KMS-11 (cell line): ENCODE measurements around the gene DTD1.

ENCODE experiments used
- H2AFZ ChIP-seq: fragments of 200-600 bp; sonication (generic); 2 replicates; pipeline ENCODE4 v1.6.1; 2016; ENCODE audit warnings: antibody characterized with exemption, mixed run types, low read depth
- H3K27ac ChIP-seq: fragments of 200-600 bp; sonication (generic); 2 replicates; pipeline ENCODE4 v1.6.1; 2016; ENCODE audit warnings: mild to moderate bottlenecking, mixed run types
- H3K27me3 ChIP-seq: fragments of 200-600 bp; sonication (generic); 2 replicates; pipeline ENCODE4 v1.6.1; 2017; ENCODE audit warnings: mild to moderate bottlenecking, low read depth, mixed run types, moderate library complexity; ENCODE audit not compliant: insufficient read depth
- H3K36me3 ChIP-seq: fragments of 200-600 bp; sonication (generic); 2 replicates; pipeline ENCODE4 v1.6.1; 2017; ENCODE audit warnings: mild to moderate bottlenecking, mixed run types; ENCODE audit not compliant: insufficient read depth
- H3K4me1 ChIP-seq: fragments of 200-600 bp; sonication (generic); 2 replicates; pipeline ENCODE4 v1.6.1; 2016; ENCODE audit warnings: mild to moderate bottlenecking, low read depth, mixed run types; ENCODE audit not compliant: poor library complexity, severe bottlenecking
- H3K4me2 ChIP-seq: fragments of 200-600 bp; sonication (generic); 2 replicates; pipeline ENCODE4 v1.7.0; 2016; ENCODE audit warnings: mild to moderate bottlenecking, mixed run types
- H3K4me3 ChIP-seq: fragments of 200-600 bp; sonication (generic); IDR thresholded peaks from 2 replicates; pipeline ENCODE4 v1.6.1; 2017; ENCODE audit warnings: low read depth, low read length, mixed read lengths; ENCODE audit not compliant: insufficient read depth
- H3K79me2 ChIP-seq: fragments of 200-600 bp; sonication (generic); 2 replicates; pipeline ENCODE4 v1.6.1; 2016; ENCODE audit warnings: low read depth, mixed run types; ENCODE audit not compliant: insufficient read depth
- H3K9ac ChIP-seq: fragments of 200-600 bp; sonication (generic); 2 replicates; pipeline ENCODE4 v1.6.1; 2016; ENCODE audit warnings: mild to moderate bottlenecking, mixed run types
- H4K20me1 ChIP-seq: fragments of 200-600 bp; sonication (generic); 2 replicates; pipeline ENCODE4 v1.6.1; 2016; ENCODE audit warnings: mild to moderate bottlenecking, mixed run types; ENCODE audit not compliant: insufficient read depth
- CTCF ChIP-seq: fragments of 200-600 bp; sonication (generic); conservative IDR thresholded peaks from 2 replicates; pipeline ENCODE4 v1.6.1; 2017; ENCODE audit warnings: low read depth, mild to moderate bottlenecking, antibody characterized with exemption, low read length, moderate library complexity, mixed read lengths

The DTD1 gene

DNA sequence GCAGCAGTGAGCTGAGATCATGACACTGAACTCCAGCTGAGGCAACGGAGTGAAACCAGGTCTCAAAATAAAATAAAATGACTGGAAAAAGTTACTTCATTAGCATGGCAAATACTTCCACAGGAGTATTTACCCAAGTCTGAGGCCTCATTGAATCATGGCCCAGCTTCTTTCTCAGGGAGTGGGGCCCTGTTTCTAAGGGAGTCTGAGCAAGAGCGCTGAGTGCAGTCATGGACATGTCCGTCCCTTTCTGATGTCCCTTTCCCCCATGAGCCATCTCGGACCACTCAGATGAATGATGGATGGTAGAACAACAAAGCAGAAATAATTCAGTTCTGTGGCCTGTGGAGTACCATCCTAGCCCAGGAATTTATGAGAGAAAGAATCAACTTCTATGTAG lies 7.8 kb upstream of the DTD1 start:
- no peaks in the 10 kb centered on the region for H3K36me3 ChIP-seq
- no peaks in the 10 kb centered on the region for H4K20me1 ChIP-seq
- TF ChIP-seq CTCF, result no peak
- H3K27ac ChIP-seq, result no peak overlapping the region
- no peaks in the 10 kb centered on the region for H3K79me2 ChIP-seq
- H3K27me3 ChIP-seq, result no peaks in the 10 kb centered on the region
- H3K9ac ChIP-seq, result no peak overlapping the region
- no peak overlapping the region for H3K4me3 ChIP-seq
- H2AFZ ChIP-seq, result no peak overlapping the region
- peaks cover 2% of the 10 kb centered on the region for H3K4me1 ChIP-seq
- no peak overlapping the region for H3K4me2 ChIP-seq

DNA sequence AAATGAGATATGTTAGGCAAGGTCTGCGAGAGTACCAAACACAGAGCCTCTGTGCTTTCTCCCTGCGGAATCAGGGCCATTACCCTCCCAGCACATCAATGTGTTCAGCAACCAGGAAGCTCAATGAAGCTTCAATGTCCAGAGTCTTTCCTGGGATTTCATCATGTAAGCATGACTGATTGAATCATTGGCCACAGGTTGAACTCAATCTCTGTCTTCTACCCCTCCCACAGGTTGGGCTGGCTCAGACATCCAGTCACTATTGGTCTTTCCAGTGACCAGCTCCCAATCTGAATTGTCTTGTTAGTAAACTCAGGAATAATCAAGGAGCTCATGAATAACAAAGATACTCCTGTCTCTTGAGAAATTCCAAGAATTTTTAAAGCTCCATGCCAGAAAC lies 2.7 kb upstream of the DTD1 start:
- Histone ChIP-seq H2AFZ (no peak overlapping the region), H3K4me1 (peaks cover 11% of the 10 kb centered on the region), H4K20me1 (no peaks in the 10 kb centered on the region), H3K4me3 (no peak overlapping the region), H3K4me2 (no peak overlapping the region), H3K36me3 (no peaks in the 10 kb centered on the region), H3K27ac (no peak overlapping the region), H3K27me3 (no peaks in the 10 kb centered on the region), H3K79me2 (no peaks in the 10 kb centered on the region), H3K9ac (no peak overlapping the region)
- no peak for TF ChIP-seq CTCF

DNA sequence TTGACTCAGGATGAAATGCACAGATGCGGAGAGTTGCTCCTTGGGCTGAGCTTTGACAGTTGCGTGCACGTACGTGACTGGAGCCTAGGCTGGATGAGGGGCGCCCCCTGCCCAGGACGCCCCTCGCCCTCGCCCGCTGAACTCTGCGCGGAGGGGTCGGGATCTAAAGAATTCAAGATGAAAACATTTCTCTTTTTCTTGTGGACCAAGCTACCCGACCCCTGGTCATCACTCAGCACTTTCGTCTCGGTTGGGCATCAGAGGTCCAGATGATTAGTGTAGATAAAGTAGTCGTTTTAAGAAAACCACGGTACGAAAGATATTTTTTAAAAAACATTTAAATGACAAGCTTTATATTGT lies 700 bp downstream of the DTD1 start:
- no peaks in the 10 kb centered on the region for H3K27me3 ChIP-seq
- no peak overlapping the region for H3K27ac ChIP-seq
- H3K4me1 ChIP-seq, result peaks cover 11% of the 10 kb centered on the region
- H3K9ac ChIP-seq, result peak overlapping the region; percentile 61; the same call in 1 of the 2 replicates
- H3K79me2 ChIP-seq, result no peaks in the 10 kb centered on the region
- H4K20me1 ChIP-seq, result no peaks in the 10 kb centered on the region
- TF ChIP-seq CTCF, result no peak
- H3K4me2 ChIP-seq, result peak overlapping the region; percentile 80
- peak overlapping the region; percentile 71 for H2AFZ ChIP-seq
- no peak overlapping the region for H3K4me3 ChIP-seq
- H3K36me3 ChIP-seq, result no peaks in the 10 kb centered on the region

- H3K4me1 ChIP-seq, result peaks cover 8% of the 10 kb centered on the region
- H3K27ac ChIP-seq, result no peak overlapping the region
- H3K79me2 ChIP-seq, result no peaks in the 10 kb centered on the region
- no peak overlapping the region for H3K9ac ChIP-seq
- H3K4me2 ChIP-seq, result no peak overlapping the region
- no peaks in the 10 kb centered on the region for H3K27me3 ChIP-seq
- no peak overlapping the region for H3K4me3 ChIP-seq
- no peak overlapping the region for H2AFZ ChIP-seq
- no peaks in the 10 kb centered on the region for H3K36me3 ChIP-seq
- no peaks in the 10 kb centered on the region for H4K20me1 ChIP-seq
- no peak for TF ChIP-seq CTCF
These were observed 2.3 kb downstream of the DTD1 start for GRCh38 chr20:18589941-18590674.
